GM19043 (cell line): Measurements from ENCODE around the gene PARP6.

ENCODE experiments used
- ATAC-seq: cut with Tn5 transposase; IDR thresholded peaks from one replicate; pipeline ENCODE4 v1.9.1; 2021; ENCODE audit warnings: low read depth; ENCODE audit not compliant: unreplicated experiment

Gene PARP6

GRCh38 chr15:72231833-72232478 is 40.4 kb downstream of the PARP6 start:
- no peak for ATAC-seq

GRCh38 chr15:72231066-72231832 is 41.1 kb downstream of the PARP6 start, which contains the start of gene PKM:
Gene PKM, minus strand, starts transcription at chr15:72231190. Its CDS starts 12,093 bp downstream, at chr15:72219097.
- peak; percentile 35 for ATAC-seq

GRCh38 chr15:72230197-72231065 is 41.9 kb downstream of the PARP6 start:
- no peak for ATAC-seq

GRCh38 chr15:72229947-72230196 is 42.5 kb downstream of the PARP6 start:
- ATAC-seq, result no peak

- ATAC-seq, result no peak
These were observed 43.0 kb downstream of the PARP6 start for GRCh38 chr15:72229076-72229946.

GRCh38 chr15:72227720-72228119 is 44.6 kb downstream of the PARP6 start:
- no peak for ATAC-seq

GRCh38 chr15:72227192-72227586 is 45.2 kb downstream of the PARP6 start:
- ATAC-seq, result no peak

GRCh38 chr15:72223278-72223677 is 49.1 kb downstream of the PARP6 start:
- ATAC-seq, result no peak

GRCh38 chr15:72222393-72222792 is 50.0 kb downstream of the PARP6 start:
- no peak for ATAC-seq

- no peak for ATAC-seq
These were observed 51.7 kb downstream of the PARP6 start for GRCh38 chr15:72220687-72221086.

GRCh38 chr15:72217216-72217615 is 55.1 kb downstream of the PARP6 start:
- ATAC-seq, result no peak

GRCh38 chr15:72216079-72216478 is 56.3 kb downstream of the PARP6 start:
- no peak for ATAC-seq

GRCh38 chr15:72207558-72208085 is 64.7 kb downstream of the PARP6 start:
- ATAC-seq, result no peak

- ATAC-seq, result no peak
These were observed 65.7 kb downstream of the PARP6 start for GRCh38 chr15:72206677-72207000.

- ATAC-seq, result no peak
These were observed 66.3 kb downstream of the PARP6 start for GRCh38 chr15:72205896-72206676.

GRCh38 chr15:72205273-72205672 is 67.1 kb downstream of the PARP6 start:
- ATAC-seq, result no peak

GRCh38 chr15:72203507-72203837 is 68.9 kb downstream of the PARP6 start:
- ATAC-seq, result no peak

- ATAC-seq, result no peak
These were observed 69.4 kb downstream of the PARP6 start for GRCh38 chr15:72202801-72203506.

GRCh38 chr15:72202302-72202701 is 70.1 kb downstream of the PARP6 start:
- no peak for ATAC-seq
